NCI-H146 treated with DMSO at 0.1 percent for 48 hours (cell line): ENCODE results near the gene FAHD1.

Experiments
- DNase-seq: peaks from one replicate; lab custom pipeline; 2025; ENCODE audit not compliant: unreplicated experiment; lab: John Stamatoyannopoulos, UW

The FAHD1 gene

GRCh38 chr16:1826691-1827573, at the start of gene FAHD1, which contains the start of gene HAGH:
Gene FAHD1 (plus strand): TSS chr16:1827206. CDS start chr16:1827239, 33 bp downstream.
Gene HAGH (minus strand): TSS chr16:1826825. CDS start chr16:1826787, 38 bp downstream.
- peak; percentile 89 for DNase-seq

DNA sequence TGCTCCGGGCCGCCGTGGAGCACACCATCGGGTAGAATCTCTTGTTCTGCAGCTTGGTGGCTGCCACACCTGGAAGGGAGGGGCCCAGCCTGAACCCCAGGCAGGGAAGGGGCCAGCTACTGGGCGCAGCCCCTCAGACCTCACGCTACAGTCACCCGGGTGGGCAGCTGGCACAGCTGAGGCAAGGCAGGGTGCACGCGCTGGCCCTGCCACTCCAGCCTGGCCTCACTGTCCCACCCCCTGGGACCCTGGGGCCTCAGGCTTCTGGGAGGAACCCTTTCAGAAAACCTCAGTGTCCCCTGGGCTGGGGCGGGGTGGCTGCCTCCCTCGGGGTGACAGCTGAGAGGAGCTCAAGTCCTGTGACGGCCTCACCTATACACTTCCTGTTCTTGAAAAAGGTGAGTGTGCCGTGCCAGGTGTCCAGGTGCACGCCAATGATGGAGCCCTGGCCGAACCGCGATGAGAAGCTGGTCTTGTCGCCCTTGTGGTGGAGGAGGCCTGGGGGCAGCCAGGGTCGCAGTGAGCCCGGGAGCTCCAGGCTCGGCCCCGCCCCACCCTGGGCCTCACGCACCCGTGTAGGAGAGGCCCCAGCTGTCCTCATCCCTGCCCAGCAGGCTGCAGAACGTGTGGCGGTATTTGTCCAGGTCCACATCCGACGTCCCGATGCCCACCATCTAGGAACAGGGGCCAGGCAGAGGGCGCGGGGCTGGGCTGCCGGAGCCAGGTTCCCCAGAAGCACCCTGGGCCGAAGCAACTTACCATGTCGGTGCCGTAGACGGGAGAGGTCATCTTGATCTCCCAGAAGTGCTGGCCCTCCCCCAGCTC, 49.4 kb upstream of the FAHD1 start:
- no peak for DNase-seq

DNA sequence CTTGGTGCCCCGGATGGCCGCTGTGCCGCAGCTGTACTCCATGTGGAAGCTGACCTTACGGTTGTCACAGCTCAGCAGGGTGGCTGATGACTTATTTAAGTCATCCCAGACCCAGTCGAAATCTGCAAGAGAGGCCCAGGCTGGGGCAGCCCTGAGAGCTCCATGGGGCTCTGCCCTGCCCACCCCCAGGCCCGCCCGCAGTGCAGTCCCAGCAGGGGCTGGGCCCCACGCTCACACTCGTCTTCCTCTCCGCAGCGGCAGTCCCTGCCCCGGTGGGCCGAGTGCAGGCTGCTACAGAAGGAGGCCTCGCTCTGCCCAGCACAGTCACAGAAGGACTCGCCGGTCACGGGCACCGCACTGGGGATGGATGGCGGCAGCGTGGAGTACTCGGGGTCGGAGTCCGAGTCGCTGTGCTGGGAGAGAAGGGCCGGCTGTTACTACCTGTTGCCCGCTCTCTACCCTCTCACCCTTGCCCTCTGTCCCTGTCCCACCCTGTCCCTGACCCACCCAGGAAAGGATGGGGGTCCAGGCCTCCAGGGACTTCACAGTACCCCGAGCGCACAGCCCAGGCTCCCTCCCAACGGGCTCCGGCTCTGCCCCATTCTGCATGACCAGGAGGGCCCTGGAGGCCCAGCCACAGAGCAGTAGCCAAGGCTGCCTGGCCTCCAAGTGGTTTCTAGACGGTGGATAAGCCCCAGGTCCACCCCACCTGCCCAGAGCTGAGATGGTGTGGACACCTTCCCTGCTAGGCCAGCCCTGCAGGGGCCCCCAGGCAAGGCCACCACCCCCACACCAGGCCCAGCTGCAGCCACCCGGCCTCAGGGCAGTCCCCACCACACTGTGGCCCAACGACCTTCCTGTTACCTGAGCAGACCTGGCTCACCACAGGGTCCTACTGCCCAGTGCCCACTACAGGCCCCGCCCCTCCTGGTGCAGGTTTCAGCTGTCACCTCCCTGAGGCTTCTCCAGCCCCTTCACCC, 48.5 kb upstream of the FAHD1 start:
- DNase-seq, result no peak

DNA sequence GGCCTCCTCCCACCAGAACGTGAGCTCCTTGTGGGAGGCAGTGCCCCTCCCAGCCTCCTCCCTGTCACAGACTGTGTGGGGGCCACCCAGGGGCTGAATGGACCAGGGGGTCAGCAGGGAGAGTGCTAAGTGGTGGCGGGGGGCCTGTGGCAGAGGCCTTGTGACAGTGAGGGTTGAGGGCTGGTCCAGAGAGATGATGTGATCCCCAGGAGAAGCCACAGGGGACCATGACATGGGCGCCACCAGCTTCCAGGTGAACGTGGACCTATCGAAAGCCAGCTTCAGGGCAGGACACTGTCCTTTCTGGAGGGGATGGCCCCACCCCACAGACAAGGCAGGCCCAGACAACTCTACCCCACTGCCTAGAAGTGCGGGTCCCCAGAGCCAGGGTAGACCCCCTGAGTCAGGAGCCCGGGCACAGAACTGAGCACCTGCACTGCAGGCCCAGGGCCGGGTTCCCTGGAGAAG, 47.7 kb upstream of the FAHD1 start:
- no peak for DNase-seq

GRCh38 chr16:1779741-1780676, 47.0 kb upstream of the FAHD1 start:
- no peak for DNase-seq

GRCh38 chr16:1780677-1781072, 46.3 kb upstream of the FAHD1 start:
- no peak for DNase-seq

DNA sequence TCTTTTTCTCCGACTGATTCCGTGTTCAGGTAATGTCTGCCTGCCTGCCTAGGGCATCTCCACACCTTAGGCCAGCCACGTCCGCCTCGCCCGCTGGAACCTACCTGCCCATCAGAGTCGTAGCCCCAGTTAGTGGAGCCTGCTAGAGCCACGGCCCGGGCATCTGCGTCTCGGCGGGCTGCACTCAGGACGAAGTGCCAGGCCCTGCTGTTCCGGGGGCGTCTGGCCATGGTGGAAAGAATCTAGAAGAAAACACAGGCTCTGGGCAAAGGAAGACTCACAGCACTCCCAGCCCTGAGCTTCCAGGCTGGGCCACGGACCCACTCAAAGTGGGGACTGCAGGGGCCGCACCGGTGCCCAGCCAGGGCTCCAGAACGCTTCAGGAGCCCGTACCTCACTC, 45.8 kb upstream of the FAHD1 start:
- DNase-seq, result no peak

GRCh38 chr16:1781758-1782407, 45.1 kb upstream of the FAHD1 start:
- DNase-seq, result peak; percentile 35

DNA sequence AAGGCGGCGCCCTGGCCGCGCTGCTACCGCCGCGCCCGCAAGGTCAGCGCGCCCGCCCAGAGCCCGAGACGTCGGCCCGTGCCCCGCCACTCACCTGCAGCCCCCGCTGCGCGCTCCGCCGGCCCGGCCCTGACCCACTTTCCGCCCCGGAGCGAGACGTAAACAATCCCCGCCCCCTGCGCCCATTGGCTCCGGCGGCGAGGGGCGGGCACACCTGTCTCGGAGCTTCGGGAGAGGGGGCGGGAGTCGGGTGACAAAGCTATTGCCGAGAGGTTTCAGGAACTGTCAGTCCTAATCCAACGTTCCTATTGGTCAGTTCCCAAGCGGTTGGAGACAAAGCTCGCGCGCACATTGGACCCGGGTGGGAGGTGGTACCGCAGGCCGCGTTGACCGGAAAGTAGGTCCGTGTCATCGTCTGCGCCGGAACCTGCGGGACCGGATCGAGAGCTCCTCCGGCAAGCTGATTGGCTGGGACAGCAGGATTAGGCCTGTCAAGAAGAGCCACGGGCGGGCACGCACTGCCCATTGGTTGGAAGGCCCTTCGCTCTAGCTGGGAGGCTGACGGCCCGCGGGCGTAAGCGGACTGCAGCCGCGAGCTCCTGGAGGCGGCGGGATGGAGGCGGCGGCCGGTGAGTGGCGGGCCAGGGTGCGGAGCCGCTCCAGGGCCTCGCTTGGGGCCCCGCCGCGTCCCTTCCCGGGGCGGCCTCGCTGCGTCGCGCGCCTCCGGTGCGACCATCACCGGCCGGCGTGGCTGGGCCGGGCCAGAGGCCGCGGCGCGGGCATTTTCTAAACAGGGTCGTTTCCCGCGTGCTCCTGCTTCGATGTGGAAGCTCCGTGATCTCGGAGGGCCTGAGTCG, 44.4 kb upstream of the FAHD1 start, which contains the start of the genes NUBP2 and SPSB3:
TSS of gene NUBP2 (plus strand) at position 553 of the 857 bp plus-strand sequence. CDS start at position 614, 61 bp downstream.
TSS of gene SPSB3 (minus strand) at position 164 of the 857 bp plus-strand sequence. CDS start 1,088 bp downstream, outside the sequence.
- peak; percentile 99 for DNase-seq

DNA sequence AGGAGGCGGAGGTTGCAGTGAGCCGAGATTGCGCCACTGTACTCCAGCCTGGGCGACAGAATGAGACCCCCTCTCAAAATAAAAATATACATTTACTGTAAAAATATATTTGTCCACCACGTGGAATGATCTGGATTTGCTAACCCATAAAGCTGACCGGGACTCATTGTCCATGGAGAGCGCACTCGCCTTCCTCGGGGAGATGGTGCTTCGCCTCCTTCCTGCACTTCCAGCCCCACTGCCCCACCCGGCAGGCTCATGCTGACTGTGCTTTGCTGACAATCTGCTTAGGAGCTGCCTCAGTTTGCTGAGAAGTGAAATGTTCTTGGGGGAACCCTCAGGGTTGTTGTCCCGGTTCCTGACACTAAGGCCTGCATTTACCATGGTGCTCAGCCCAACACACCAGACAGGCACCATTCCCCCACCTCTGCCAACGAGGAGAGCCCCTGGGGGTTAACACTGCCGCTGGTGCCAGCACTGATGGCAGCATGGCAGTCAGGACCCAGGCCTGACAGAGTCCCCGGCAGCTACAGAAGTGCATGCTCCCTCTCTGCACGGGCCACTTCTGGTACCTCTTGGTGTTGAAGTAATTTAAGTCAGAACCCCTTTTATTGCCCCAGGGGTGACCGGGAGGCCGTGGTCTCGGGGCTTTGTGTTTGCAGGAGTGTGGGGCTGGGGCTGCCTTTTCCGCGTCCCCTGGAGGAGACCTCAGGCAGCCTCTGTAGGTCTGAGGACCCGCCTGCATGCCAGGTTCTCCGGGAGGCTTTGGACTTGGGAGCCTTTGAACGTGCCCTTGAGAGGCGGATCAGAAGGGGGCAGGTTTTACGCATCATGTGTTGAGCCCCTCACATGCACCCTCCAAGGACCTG, 41.8 kb upstream of the FAHD1 start:
- no peak for DNase-seq

GRCh38 chr16:1785846-1786170, 41.2 kb upstream of the FAHD1 start:
- DNase-seq, result no peak

- no peak for DNase-seq
Observed at GRCh38 chr16:1786242-1787055, 40.6 kb upstream of the FAHD1 start.

- DNase-seq, result no peak
Observed at GRCh38 chr16:1787056-1787321, 40.0 kb upstream of the FAHD1 start.

GRCh38 chr16:1787322-1788094, 39.5 kb upstream of the FAHD1 start:
- no peak for DNase-seq

DNA sequence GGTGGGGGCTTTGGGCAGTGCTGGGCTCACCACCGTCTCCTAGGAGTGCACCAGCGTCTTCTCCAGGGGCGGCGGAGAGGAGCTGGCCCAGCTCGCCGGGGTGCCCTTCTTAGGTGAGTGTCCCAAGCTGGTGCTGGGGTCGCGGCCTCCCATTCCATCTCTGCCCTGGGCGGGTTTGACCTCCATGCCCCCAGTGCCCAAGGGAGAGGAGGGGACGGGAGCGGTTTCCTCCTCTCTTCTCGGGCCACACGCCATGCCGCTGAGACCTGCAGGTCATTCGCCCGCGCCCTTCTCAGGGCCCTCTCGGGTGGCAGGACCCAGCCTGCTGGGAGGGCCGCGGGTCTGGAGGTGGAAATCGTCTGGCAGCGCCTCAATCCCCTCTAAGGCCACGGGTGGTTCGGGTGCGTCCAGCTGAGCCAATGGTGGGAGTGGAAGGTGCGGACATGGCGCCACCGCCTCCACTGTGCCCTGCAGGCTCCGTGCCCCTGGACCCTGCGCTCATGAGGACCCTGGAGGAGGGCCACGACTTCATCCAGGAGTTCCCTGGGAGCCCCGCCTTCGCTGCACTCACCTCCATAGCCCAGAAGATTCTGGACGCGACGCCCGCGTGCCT, 38.8 kb upstream of the FAHD1 start:
- no peak for DNase-seq
